Endothelial cell of umbilical vein (primary cell): ENCODE results near the gene MRAP. TPM values are rescaled to one million over a fixed set of nuclear protein-coding genes. Genes with fewer than 3 reads are reported as not detected.

Source experiments
- BruUV-seq: library from RNA; stranded (reverse); fragments of 400-500 nt; replicated peaks from 2 replicates; lab custom pipeline; 2021; lab: Mats Ljungman, UMichigan
- CTCF ChIA-PET: fragments of 300-600, 350-600 bp; sonication (Branson Sonifier 250); formaldehyde crosslinking; loops from one replicate; lab custom pipeline; 2021; ENCODE audit warnings: antibody characterized with exemption, inconsistent platforms; lab: Charles Lee
- POLR2A ChIA-PET: fragments of 300-600, 350-600 bp; sonication (Branson Sonifier 250); formaldehyde crosslinking; loops from one replicate; lab custom pipeline; 2021; ENCODE audit warnings: antibody characterized with exemption, inconsistent platforms; lab: Charles Lee
- DNase-seq: peaks from one replicate; pipeline ENCODE4 v3.0.0-alpha.2; 2011; ENCODE audit warnings: low read depth, low spot score
- FAIRE-seq: peaks from 2 replicates; lab custom pipeline; 2011; peaks lifted over from hg19 to GRCh38; lab: Jason Lieb, UNC
- H2AFZ ChIP-seq: 2 replicates; pipeline ENCODE4 v1.6.0; 2012; ENCODE audit warnings: low read depth, low read length, control low read depth, inconsistent platforms
- H3K27ac ChIP-seq: 2 replicates; pipeline ENCODE4 v1.5.1; 2011; ENCODE audit warnings: low read depth, mild to moderate bottlenecking, control low read depth, low read length, moderate library complexity; ENCODE audit not compliant: insufficient read depth
- H3K27me3 ChIP-seq, 2 experiments: 2 replicates each; pipeline versions ENCODE4 v1.6.0 to v1.6.1; 2011; ENCODE audit warnings: low read length in 2 of 2, mixed read lengths in 1 of 2; ENCODE audit not compliant: control insufficient read depth in 2 of 2, insufficient read depth in 2 of 2
- H3K36me3 ChIP-seq, 2 experiments: 2 replicates in 1 of 2; 3 replicates in 1 of 2; pipeline ENCODE4 v1.5.1; 2011; ENCODE audit warnings: low read length in 2 of 2, mild to moderate bottlenecking in 1 of 2, moderate library complexity in 1 of 2; ENCODE audit not compliant: control insufficient read depth in 2 of 2, insufficient read depth in 2 of 2; ENCODE audit errors: extremely low read depth in 1 of 2
- H3K4me1 ChIP-seq: 3 replicates; pipeline ENCODE4 v1.5.1; 2011; ENCODE audit warnings: mild to moderate bottlenecking, low read length; ENCODE audit not compliant: control insufficient read depth, insufficient read depth; ENCODE audit errors: extremely low read depth
- H3K4me2 ChIP-seq: 2 replicates; pipeline ENCODE4 v1.6.1; 2011; ENCODE audit warnings: low read length, control low read depth, mixed read lengths; ENCODE audit not compliant: insufficient read depth
- H3K4me3 ChIP-seq, 3 experiments: fragments of 200-600 bp in 1 of 3; sonication (generic), shearing (Covaris generic) in 1 of 3; replicated peaks in 1 of 3; 2 replicates each; pipeline ENCODE4 v1.5.1; 2011 to 2016; ENCODE audit warnings: control low read depth in 3 of 3, low read length in 3 of 3, mild to moderate bottlenecking in 2 of 3, inconsistent platforms in 1 of 3, low read depth in 1 of 3, moderate library complexity in 1 of 3; ENCODE audit not compliant: insufficient read depth in 1 of 3
- H3K79me2 ChIP-seq: 2 replicates; pipeline ENCODE4 v1.6.0; 2012; ENCODE audit warnings: low read length, inconsistent platforms; ENCODE audit not compliant: control insufficient read depth, insufficient read depth
- H3K9ac ChIP-seq: replicated peaks from 2 replicates; pipeline ENCODE3; 2011; ENCODE audit warnings: low read length, control low read depth; ENCODE audit not compliant: insufficient read depth; ENCODE audit errors: extremely low read depth
- H3K9me1 ChIP-seq: replicated peaks from 3 replicates; pipeline ENCODE4 v1.6.0; 2011; ENCODE audit warnings: mild to moderate bottlenecking, low read length; ENCODE audit not compliant: control insufficient read depth, insufficient read depth; ENCODE audit errors: extremely low read depth
- H3K9me3 ChIP-seq: replicated peaks from 2 replicates; pipeline ENCODE4 v1.5.1; 2012; ENCODE audit warnings: low read length, inconsistent platforms; ENCODE audit not compliant: control insufficient read depth, insufficient read depth
- H4K20me1 ChIP-seq: replicated peaks from 2 replicates; pipeline ENCODE3; 2011; ENCODE audit warnings: mild to moderate bottlenecking, low read length; ENCODE audit not compliant: control insufficient read depth, insufficient read depth; ENCODE audit errors: extremely low read depth
- EZH2 ChIP-seq: IDR thresholded peaks from 2 replicates; pipeline ENCODE4 v1.6.1; 2012; ENCODE audit warnings: borderline replicate concordance, low read depth, mild to moderate bottlenecking, moderate library complexity, low read length, inconsistent platforms; ENCODE audit not compliant: severe bottlenecking
- FOS ChIP-seq: IDR thresholded peaks from 2 replicates; pipeline ENCODE4 v1.6.1; 2011; ENCODE audit warnings: mild to moderate bottlenecking, low read length, moderate library complexity, borderline replicate concordance; ENCODE audit not compliant: insufficient read depth
- GATA2 ChIP-seq: IDR thresholded peaks from 2 replicates; pipeline ENCODE4 v1.7.0; 2011; ENCODE audit warnings: low read depth, mild to moderate bottlenecking, moderate library complexity, mixed read lengths, low read length; ENCODE audit not compliant: insufficient read length, insufficient read depth
- JUN ChIP-seq: IDR thresholded peaks from 2 replicates; pipeline ENCODE4 v1.6.1; 2011; ENCODE audit warnings: borderline replicate concordance, low read depth; ENCODE audit not compliant: insufficient read length, insufficient read depth
- MAX ChIP-seq: IDR thresholded peaks from 2 replicates; pipeline ENCODE4 v1.6.1; 2011; ENCODE audit not compliant: insufficient read depth, insufficient read length
- POLR2AphosphoS5 ChIP-seq: IDR thresholded peaks from 2 replicates; pipeline ENCODE4 v1.6.1; 2012; ENCODE audit warnings: low read depth, mild to moderate bottlenecking, control low read depth, low read length, moderate library complexity; ENCODE audit not compliant: insufficient read depth
- dilution Hi-C: fragments of 300-500 bp; cut with MboI; formaldehyde crosslinking; loops from one replicate; pipeline ENCODE4 v1.15.0; 2019; ENCODE audit warnings: low sequenced_read_pairs; ENCODE audit not compliant: extremely low pct_ligation_motif_present
- intact Hi-C: fragments of 100-400 bp; cut with micrococcal nuclease; formaldehyde crosslinking; loops from one replicate; pipeline ENCODE4 v1.10.0; 2022
- polyA plus RNA-seq, 4 experiments: library from polyadenylated mRNA; depleted of rRNA in 3 of 4; stranded (reverse) in 3 of 4; unstranded in 1 of 4; fragments of >200 nt; gene quantifications; 2 replicates each; pipeline versions ENCODE4 v1.2.1 to v1.2.3, GENCODE V29; 2011 to 2012; ENCODE audit warnings: missing spikeins in 1 of 4
- total RNA-seq: library from RNA; stranded (reverse); gene quantifications from 2 replicates; pipeline ENCODE4 v1.2.3, GENCODE V29; 2021
- TF ChIP-seq, protein P1 (sequence below), 2 donors: IDR thresholded peaks; 1 replicate in 1 of 2; 2 replicates in 1 of 2; pipeline ENCODE4 v1.5.1; 2011; ENCODE audit warnings: low read length in 2 of 2, mild to moderate bottlenecking in 2 of 2, moderate library complexity in 2 of 2, control low read depth in 1 of 2, inconsistent platforms in 1 of 2, low read depth in 1 of 2; ENCODE audit not compliant: insufficient read depth in 1 of 2; ENCODE audit errors: extremely low read depth in 1 of 2

The MRAP gene
- total and polyA plus RNA-seq, 2 donors (not counting 3 experiments of a cell fraction or from before 2014, with no cell fraction given): not detected

- no TSS peak for BruUV-seq
- H3K9ac ChIP-seq: no peak overlapping the region
- no peak overlapping the region for H3K27ac ChIP-seq
- dilution Hi-C loops: no loop called here
- no peaks in the 10 kb centered on the region for H3K9me1 ChIP-seq
- H2AFZ ChIP-seq: no peak overlapping the region
- intact Hi-C loops: no loop called here
- H3K36me3 ChIP-seq: no peaks in the 10 kb centered on the region
- H3K4me1 ChIP-seq: no peaks in the 10 kb centered on the region
- TF ChIP-seq JUN: no peak
- no peak for TF ChIP-seq POLR2AphosphoS5
- no peak for TF ChIP-seq MAX
- TF ChIP-seq GATA2: no peak
- no peak for TF ChIP-seq FOS
- TF ChIP-seq, protein P1, sequence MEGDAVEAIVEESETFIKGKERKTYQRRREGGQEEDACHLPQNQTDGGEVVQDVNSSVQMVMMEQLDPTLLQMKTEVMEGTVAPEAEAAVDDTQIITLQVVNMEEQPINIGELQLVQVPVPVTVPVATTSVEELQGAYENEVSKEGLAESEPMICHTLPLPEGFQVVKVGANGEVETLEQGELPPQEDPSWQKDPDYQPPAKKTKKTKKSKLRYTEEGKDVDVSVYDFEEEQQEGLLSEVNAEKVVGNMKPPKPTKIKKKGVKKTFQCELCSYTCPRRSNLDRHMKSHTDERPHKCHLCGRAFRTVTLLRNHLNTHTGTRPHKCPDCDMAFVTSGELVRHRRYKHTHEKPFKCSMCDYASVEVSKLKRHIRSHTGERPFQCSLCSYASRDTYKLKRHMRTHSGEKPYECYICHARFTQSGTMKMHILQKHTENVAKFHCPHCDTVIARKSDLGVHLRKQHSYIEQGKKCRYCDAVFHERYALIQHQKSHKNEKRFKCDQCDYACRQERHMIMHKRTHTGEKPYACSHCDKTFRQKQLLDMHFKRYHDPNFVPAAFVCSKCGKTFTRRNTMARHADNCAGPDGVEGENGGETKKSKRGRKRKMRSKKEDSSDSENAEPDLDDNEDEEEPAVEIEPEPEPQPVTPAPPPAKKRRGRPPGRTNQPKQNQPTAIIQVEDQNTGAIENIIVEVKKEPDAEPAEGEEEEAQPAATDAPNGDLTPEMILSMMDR (IDR thresholded peaks at IDR 0.05; ENCODE audit: extremely low read depth in 1 of 2, insufficient read depth in 1 of 2, low read depth in 1 of 2, low read length in 2 of 2): no peak
- no peak for TF ChIP-seq EZH2
- CTCF ChIA-PET: no interaction called here
- H3K79me2 ChIP-seq: no peaks in the 10 kb centered on the region
- no peak for FAIRE-seq
- H3K9me3 ChIP-seq: no peaks in the 10 kb centered on the region
- POLR2A ChIA-PET: no interaction called here
- no peak overlapping the region for H3K4me2 ChIP-seq
- no peak for DNase-seq
- no peak overlapping the region for H3K4me3 ChIP-seq
- H3K27me3 ChIP-seq: no peaks in the 10 kb centered on the region
- H4K20me1 ChIP-seq: no peaks in the 10 kb centered on the region
These were observed 4.7 kb downstream of the MRAP start for GRCh38 chr21:32303385-32303784.
